Measurements from ENCODE around the gene CLINT1. TPM values are rescaled to one million over a fixed set of nuclear protein-coding genes. Genes with fewer than 3 reads are reported as not detected.

The CLINT1 gene
- total and polyA plus RNA-seq, 3 donors from 2014 or later, result 45.4 to 93.7 (median 84.9) TPM

DNA sequence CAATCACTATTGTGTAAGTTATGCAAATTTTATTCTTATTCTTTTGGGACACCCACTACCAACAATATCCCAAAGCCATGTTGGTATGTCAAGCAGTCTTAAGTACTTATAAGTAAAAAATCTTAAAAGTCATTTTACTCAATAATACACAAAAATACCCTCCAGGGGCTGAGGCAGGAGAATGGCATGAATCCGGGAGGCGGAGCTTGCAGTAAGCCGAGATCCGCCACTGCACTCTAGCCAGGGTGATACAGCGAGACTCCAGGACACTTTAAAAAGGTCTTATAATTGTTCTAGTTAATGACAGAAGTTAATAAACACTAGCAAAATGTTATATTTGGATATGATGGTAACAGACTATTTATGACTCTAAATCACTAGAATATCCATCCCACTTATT, 16.8 kb downstream of the CLINT1 start:
- Histone ChIP-seq H3K4me3 (no peak overlapping the region), H3K27me3 (no peaks in the 10 kb centered on the region), H3K27ac (no peak overlapping the region), H3K36me3 (ENCODE audit: low read depth, missing control alignments) (no peaks in the 10 kb centered on the region), H3K9me3 (no peaks in the 10 kb centered on the region), H3K4me1 (no peaks in the 10 kb centered on the region)
- TF ChIP-seq POLR2A (IDR thresholded peaks at IDR 0.05), result no peak
- TF ChIP-seq, protein P1, sequence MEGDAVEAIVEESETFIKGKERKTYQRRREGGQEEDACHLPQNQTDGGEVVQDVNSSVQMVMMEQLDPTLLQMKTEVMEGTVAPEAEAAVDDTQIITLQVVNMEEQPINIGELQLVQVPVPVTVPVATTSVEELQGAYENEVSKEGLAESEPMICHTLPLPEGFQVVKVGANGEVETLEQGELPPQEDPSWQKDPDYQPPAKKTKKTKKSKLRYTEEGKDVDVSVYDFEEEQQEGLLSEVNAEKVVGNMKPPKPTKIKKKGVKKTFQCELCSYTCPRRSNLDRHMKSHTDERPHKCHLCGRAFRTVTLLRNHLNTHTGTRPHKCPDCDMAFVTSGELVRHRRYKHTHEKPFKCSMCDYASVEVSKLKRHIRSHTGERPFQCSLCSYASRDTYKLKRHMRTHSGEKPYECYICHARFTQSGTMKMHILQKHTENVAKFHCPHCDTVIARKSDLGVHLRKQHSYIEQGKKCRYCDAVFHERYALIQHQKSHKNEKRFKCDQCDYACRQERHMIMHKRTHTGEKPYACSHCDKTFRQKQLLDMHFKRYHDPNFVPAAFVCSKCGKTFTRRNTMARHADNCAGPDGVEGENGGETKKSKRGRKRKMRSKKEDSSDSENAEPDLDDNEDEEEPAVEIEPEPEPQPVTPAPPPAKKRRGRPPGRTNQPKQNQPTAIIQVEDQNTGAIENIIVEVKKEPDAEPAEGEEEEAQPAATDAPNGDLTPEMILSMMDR (IDR thresholded peaks at IDR 0.05), result no peak
- WGBS, 2 donors, result 94 to 96% methylated on average over 5 of the region's 5 CpGs
- no peak for DNase-seq
- intact Hi-C loops (cut with DNase I; ENCODE audit: low total_unique reads), result no loop called here

- no peak for TF ChIP-seq POLR2A (IDR thresholded peaks at IDR 0.05)
- intact Hi-C loops (cut with DNase I; ENCODE audit: low total_unique reads), result no loop called here
- Histone ChIP-seq H3K9me3 (no peaks in the 10 kb centered on the region), H3K36me3 (ENCODE audit: low read depth, missing control alignments) (no peaks in the 10 kb centered on the region), H3K27me3 (no peaks in the 10 kb centered on the region), H3K4me3 (no peak overlapping the region), H3K27ac (no peak overlapping the region), H3K4me1 (no peaks in the 10 kb centered on the region)
- 82 to 87% methylated on average over 8 of the region's 8 CpGs for WGBS, 2 donors
- no peak for DNase-seq
These were observed 19.7 kb downstream of the CLINT1 start for GRCh38 chr5:157839157-157839795.

DNA sequence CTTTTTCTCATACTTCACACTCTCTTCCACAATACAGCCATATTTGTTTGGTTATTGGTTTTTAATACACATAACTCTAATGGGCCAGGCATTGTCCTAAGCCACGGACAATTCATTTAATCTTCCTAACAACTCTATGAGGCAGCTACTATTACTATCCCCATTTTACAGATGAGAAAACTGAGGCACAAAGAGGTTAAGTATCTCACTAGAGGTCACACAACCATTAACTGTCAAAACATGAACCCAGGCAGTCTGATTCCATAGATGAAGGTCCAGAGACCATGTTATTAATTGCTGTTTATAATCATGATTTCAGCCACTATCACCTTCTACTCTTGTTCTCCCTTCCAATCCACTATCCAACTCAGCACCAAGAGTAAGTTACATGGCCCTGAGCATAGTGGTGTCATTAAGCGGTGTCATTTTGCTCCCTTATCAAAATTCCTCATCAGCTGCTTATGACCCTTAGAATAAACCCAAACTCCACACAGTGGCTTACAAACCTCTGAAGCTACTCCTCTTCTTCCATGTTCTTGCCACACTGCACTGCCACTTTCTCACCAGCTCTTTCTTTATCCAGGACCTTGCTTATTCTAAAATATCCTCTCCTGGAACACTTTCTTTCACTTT, 22.7 kb downstream of the CLINT1 start:
- no peak for DNase-seq
- TF ChIP-seq POLR2A (IDR thresholded peaks at IDR 0.05), result no peak
- TF ChIP-seq, protein P1 (IDR thresholded peaks at IDR 0.05), result no peak
- Histone ChIP-seq H3K36me3 (ENCODE audit: low read depth, missing control alignments) (no peaks in the 10 kb centered on the region), H3K4me3 (no peak overlapping the region), H3K4me1 (no peaks in the 10 kb centered on the region), H3K27me3 (no peaks in the 10 kb centered on the region), H3K9me3 (no peaks in the 10 kb centered on the region), H3K27ac (no peak overlapping the region)
- intact Hi-C loops (cut with DNase I; ENCODE audit: low total_unique reads), result no loop called here
- WGBS, 2 donors, result 93% methylated on average over 2 of the region's 2 CpGs

DNA sequence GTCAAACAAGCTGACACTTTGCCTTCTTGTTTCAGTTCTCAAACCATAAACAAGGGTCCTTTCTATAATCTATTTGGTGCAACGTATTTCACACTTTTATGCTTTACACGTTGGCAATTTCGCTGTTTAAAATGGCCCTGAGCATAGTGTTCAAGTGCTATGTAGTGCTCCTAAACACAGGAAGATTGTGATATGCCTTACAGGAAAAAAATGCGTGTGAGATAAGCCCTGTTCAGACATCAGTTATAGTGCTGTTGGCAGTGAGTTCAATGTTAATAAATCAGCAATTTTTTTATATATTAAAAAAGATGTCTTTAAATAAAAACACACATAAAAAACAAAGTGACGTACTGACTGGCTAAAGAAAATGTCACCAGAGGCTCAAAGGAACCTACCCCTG, 23.9 kb downstream of the CLINT1 start:
- Histone ChIP-seq H3K27me3 (no peaks in the 10 kb centered on the region), H3K4me3 (no peak overlapping the region), H3K27ac (no peak overlapping the region), H3K36me3 (ENCODE audit: low read depth, missing control alignments) (no peaks in the 10 kb centered on the region), H3K9me3 (no peaks in the 10 kb centered on the region), H3K4me1 (no peaks in the 10 kb centered on the region)
- TF ChIP-seq, protein P1 (IDR thresholded peaks at IDR 0.05), result no peak
- TF ChIP-seq POLR2A (IDR thresholded peaks at IDR 0.05), result no peak
- WGBS, 2 donors, result 71 to 72% methylated on average over 5 of the region's 5 CpGs
- intact Hi-C loops (cut with DNase I; ENCODE audit: low total_unique reads), result no loop called here
- DNase-seq, result no peak

DNA sequence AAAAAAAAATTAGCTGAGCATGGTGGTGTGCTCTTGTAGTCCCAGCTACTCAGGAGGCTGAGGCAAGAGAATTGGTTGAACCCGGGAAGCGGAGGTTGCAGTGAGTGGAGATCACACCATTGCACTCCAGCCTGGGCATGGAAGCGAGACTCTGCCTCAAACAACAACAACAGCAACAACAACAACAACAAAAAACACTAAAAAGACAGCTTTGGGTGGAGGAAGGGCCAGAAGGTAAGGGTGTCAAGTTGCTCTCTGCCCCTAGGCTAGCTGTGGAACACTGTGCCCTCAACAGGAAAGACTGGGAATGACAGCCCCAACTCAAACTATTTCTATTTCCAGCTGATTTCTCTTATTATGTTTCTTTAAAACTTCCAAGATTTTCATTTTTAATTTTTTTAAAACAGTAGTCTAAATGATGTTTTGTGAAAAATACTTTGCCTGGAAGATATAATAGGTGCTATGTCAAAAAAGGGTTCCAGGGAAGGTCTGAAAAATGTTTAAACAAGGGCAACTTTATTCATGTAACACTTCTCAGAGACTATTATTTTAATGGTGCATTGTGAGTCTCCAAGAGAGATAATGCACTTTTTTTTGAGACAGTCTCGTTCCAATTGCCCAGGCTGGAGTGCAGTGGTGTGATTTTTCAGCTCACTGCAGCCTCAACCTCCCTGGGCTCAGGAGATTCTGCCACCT, 29.9 kb downstream of the CLINT1 start:
- Histone ChIP-seq H3K9me3 (no peaks in the 10 kb centered on the region), H3K4me1 (peaks cover 14% of the 10 kb centered on the region), H3K27me3 (no peaks in the 10 kb centered on the region), H3K36me3 (ENCODE audit: low read depth, missing control alignments) (no peaks in the 10 kb centered on the region), H3K4me3 (no peak overlapping the region), H3K27ac (no peak overlapping the region)
- no peak for TF ChIP-seq POLR2A (IDR thresholded peaks at IDR 0.05)
- TF ChIP-seq, protein P1 (IDR thresholded peaks at IDR 0.05), result peak in 2 of 3 experiments; percentile 6 to 18
- WGBS, 2 donors, result 78 to 86% methylated on average over 4 of the region's 4 CpGs
- no peak for DNase-seq
- intact Hi-C loops (cut with DNase I; ENCODE audit: low total_unique reads), result no loop called here
